GM18502 (cell line): ENCODE results near the gene AVL9.
"Not testable (repeated sequence)": the region's sequence is repeated elsewhere in the genome, so short reads cannot be mapped to it uniquely, and the experiment has no call there.

Experiments
- ATAC-seq: cut with Tn5 transposase; IDR thresholded peaks from one replicate; pipeline ENCODE4 v1.9.1; 2021; ENCODE audit warnings: mild to moderate bottlenecking; ENCODE audit not compliant: unreplicated experiment, poor library complexity

Gene AVL9

DNA sequence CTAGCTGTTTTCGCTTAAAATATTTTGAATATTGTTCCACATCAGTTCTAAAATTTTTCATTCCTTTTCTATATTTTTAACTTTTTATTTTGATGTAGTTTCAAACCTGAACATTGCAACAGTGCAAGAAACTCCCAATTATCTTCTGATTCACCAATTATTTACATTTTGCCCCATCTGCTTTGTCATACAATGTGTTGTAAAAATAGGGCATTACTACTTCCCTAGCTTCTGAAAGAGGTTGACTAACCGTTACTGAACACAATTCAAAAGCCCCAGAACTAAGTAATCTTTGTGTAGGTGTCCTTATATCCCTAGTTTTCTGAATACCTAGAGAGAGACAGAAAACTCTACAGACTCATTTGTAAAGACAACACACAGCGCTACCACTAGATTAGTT, 86.7 kb downstream of the AVL9 start:
- no peak for ATAC-seq

DNA sequence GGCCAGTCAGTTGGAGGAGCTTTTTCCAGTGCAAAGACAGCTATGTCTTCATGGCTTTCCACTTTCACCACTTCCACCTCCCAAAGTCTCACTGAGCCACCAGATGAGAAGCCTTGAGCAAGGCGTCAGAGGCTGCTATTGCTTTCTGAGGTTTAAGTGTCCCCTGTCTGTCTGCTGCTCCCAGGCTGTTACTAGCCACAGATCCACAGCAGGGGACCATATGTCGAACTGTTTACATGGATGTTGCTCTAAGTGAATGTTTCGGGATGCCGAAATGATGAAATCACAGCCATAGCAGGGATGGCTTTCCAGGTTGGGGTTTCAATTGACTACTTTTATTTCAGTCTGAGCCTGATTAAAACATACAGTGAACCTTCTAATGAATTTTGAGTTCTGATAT, 88.5 kb downstream of the AVL9 start:
- no peak for ATAC-seq

DNA sequence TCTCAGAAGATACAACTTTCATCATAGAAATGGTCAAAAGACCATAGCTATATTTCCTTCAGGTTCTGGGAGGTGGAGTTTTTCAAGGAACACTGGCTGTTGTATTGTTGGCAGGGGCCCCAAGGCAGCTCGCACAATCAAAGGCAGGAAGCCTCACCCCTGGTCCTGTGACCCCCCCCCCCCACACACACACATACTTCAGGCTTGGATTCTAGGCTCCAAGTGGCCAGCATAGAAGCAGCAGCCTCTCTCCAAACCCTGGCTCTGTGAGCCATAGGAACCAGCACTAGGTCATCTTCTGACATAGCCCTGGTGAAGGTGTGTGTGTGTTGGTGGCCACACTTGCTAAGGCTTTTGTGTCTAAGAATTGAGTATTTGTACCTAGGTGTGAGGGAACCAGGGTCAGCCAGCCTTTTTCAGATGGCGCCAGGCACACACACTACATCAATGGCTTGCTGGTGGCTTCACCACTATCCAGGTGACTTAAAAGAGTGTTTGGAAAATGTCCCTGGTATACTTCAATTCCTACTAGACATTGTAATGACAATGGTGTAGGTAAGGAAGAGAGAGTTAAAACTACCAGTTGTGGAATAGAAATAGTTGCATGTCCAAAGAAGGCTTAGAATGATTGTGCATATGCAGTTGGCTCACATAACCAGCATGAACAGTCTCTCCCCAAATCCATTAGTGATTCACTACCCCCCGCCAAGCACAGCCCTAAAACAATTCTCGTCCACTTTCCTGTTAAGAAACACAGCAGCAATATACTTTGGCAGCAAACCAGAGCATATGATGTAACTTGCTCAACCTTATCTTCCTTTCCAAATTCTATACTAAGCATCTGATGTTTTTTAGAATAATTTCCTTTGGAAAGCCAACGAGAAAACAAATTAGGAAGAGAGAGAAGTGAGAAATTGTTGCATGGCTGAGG, 91.3 kb downstream of the AVL9 start:
- no peak for ATAC-seq

DNA sequence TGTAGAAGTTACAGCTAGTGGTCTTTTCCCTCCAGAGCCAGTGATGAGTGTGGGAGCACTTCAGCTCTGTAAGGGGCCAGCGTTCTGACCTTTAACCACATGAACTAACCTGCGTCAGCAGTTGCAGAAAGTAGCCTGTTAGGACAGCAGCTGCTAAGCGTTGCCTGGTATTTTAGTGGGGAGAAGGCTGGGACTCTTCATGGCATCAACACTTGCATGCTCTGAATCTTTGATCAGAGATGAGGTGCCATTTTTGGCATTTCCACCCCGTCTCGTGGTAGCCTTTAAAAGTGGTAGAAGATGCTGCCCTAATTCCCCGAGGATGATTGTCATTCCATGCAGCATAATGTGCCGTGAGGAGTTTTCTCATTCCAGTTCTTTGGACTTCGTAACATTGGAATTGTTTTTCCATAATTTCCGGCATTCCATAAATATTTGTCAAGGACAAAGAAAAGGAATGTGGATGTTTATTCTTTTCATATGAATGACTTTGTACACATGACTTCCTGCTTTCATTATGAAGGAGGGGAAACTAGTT, 92.2 kb downstream of the AVL9 start:
- ATAC-seq = no peak

DNA sequence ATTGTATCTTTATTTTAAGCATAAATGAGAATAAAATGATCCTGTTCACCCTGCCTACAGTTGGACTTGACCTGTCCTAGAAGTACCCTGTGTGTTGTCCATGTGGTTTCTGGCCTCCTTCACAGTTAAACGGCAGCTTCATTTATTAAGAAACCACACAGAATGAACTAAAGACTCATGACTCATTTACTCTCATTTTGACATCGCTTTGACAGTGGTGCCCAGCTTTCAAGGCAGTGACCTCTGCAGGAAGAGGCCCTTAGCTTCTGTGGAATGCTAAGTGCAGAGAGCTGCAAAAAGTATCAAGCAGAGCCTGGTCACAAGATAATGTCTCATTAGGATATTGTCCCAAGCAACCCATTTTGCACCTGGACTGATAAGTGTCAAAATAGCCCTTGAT, 93.4 kb downstream of the AVL9 start:
- ATAC-seq = no peak

DNA sequence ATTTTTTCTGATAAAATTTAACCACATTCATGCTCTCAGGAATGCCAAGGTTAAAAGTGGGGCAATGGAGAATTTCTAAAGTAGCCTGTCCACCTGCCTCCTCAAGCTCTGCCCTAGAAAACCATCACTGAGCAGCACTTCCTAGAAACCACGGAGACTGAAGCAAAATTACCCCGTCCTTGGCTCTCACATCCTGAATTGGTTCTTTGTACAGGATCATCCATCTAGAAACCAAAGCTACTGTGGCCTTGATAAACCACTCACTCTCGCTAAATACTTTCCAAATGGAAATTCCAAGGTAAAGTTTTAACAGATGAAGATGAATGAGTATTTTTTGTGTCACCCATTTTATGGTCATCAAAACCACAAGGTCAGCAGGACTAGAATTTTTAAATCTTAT, 96.6 kb downstream of the AVL9 start:
- ATAC-seq = no peak

DNA sequence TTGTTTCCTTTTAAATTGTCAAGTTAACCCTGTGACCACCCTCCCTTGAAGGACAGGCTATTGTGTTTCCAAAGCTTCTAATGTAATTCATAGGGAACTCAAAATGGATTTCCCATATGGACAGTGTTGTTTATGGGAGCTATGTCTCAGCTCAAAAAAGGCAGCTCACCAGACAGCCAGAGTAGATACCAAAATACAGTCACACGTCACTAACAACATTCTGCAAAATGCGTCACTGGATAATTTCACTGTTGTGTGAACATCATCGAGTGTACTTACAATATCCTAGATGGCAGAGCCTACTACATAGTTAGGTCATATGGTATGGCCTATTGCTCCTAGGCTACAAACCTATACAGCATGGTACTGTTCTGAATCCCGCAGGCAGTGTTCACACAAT, 97.4 kb downstream of the AVL9 start:
- no peak for ATAC-seq

DNA sequence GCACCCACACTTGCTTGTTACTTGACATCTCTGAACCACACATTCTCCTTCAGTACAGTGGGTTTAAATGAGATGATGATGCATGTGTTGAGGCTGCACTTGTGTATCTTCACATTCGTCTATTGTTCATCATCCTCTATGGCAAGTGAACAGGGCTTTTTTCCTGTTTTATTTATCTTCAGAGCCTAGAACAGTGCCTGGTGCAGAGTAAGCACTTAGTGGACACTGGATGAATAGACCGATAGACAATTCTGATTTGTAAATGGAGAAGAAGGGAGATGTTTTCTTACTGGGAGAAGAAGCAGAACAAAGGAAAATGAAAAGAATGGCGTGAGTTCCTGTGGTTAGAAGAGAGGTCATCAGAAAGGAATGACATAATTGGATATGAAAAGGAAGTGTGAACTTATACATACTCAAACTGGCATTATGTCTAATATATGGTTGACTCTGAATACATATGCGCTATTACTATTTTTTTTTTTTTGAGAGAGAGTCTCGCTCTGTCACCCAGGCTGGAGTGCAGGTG, 99.7 kb downstream of the AVL9 start:
- ATAC-seq = no peak

DNA sequence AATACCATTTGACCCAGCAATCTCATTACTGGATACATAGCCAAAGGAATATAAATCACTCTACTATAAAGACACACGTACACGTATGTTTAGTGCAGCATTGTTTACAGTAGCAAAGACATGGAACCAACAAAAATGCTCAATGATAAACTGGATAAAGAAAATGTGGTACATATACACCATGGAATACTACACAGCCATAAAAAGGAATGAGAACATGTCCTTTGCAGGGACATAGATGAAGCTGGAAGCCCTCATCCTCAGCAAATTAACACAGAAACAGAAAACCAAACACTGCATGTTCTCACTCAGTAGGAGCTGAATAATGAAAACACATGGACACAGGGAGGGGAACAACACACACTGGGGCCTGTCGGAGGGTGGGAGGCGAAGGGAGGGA, 105.9 kb downstream of the AVL9 start:
- not testable (repeated sequence) for ATAC-seq

DNA sequence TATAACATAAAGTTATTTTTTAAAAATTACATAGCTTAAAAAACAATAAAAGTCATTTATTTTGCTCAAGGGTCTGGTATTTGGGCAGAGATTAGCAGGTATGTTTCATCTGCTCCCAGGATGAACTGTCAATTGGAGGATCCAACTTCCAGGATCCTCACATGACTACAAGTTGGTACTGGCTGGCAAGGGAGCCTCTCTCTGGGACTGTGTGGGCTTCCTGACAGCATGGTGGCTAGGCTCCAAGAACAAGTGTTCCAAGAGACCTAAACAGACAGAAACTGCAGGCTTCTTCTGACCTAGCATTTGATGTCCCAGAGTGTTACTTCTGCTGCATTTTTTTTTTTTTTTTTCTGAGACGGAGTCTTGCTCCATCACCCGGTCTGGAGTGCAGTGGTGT, 107.2 kb downstream of the AVL9 start:
- ATAC-seq = no peak

DNA sequence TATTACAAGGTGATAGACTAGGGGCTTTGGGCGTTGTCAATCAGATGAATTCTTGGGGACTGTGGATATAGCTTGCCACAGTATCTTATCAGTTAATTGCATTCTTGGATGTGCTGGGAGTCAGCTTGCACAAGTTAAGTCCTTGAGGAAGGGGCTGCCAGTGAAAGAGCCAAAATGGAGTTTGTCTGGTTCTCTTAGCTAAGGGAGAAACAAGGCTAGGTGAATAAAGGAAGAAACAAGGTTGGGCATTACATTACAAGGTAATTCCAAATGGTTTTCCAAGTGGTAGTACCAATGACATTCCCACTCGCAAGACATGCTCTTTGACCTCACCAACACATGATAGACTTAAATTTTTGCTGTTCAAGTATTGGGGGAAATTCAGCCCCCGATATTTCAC, 108.2 kb downstream of the AVL9 start:
- ATAC-seq = not testable (repeated sequence)

DNA sequence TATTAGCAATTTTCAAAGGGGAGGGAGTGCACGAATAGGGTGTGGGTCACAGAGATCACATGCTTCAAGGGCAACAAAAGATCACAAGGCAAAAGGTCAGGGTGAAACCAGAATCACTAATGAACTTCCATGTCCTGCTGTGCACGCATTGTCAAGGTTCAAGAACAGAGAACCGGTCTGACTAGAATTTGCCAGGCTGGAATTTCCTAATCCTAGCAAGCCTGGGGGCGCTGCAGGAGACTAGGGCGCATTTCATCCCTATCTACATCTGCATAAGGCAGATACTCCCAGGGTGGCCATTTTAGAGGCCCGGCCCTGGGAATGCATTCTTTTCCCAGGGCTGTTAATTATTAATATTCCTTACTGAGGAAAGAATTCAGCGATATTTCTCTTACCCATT, 108.8 kb downstream of the AVL9 start:
- not testable (repeated sequence) for ATAC-seq

DNA sequence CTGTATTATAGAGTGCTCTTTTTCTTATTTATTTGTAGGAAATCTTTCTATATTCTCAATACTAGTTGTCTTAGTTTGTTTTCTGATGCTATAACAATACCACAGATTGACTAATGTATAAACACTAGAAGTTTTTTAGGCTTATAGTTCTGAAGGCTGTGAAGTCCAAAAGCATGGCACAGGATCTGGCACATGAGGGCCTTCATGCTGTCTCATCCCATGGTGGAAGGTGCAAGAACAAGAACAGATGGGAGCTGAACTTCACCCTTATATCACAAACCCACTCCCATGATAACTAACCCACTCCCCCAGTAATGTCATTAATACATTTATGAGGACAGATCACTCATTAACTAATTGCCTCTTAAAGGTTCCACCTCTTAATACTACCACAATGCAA, 109.7 kb downstream of the AVL9 start:
- no peak for ATAC-seq

DNA sequence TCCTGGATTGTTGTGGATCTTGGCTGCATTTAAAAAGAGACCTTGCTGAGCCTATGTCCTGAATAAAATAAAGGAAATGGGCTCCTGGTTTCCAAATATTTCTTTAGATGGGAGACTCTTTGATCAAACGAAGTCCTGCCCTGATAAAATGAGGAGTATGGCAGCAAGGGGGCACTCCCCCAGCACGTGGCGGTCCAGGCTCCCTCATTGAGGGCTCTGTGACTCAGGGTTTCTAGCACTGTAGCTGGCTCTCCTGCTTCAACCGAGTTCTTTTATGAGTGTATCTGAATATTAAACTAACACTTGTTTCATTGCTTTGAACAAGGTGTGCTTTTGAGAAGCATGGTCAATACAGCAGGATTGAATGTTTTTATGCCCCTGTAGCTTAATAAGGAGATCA, 114.2 kb downstream of the AVL9 start:
- ATAC-seq = no peak

DNA sequence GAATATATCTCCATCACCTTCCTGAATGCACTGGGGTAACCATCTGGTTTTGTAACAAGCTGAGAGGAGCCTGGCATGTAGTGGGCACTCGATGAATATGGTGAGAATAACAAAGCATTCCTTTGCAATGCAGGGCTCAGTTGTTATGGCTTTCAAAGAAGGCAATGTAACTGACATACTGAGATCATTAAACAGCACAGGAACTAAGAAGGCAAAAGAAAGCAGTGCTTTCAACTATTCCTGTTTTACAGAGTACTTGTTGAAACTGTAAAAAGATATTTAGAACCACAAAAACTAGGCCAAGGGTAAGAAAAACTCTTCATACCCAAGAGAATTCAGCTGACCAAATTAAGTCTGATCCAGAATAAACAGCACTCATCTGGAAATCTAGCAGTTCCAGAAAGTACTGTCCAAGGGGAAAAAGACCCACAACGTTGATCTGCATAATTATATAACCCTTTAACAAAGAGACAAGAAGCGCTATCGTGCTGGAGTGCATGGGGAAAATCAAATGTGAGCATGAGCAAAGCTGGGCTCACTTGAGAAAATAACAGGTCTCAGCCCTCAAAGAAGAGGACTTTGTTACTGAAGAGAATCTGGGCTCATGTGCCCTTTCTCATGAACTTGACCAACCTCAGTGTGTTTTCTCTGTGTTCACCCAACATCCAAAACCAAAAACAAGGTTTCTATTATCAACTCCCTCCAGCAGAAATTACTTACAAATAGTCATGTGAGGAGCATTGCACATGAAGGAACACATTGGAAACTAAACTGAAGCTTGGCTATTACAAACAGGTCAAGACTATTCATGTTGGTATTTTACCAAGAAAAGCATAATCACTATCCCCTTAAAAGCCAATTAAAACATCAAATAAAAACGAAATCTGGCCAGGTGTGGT, 116.2 kb downstream of the AVL9 start:
- ATAC-seq = no peak

DNA sequence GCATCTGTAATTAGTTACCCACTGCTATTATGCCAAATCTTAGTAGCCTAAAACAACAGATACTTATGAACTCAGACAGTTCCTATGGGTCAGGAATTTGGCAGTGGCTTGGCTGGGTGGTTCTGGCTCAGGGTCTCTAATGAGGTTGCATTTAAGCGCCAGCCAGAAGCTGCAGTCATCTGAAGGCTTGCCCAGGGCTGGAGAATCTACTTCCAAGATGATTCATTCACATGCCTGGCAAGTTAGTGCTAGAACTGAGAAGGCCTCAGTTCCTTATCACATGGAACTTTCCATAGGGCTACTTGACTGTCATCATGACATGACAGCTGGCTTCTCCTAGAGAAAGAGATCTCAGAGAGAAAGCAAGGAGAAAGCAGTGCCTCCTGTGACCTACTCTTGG, 121.3 kb downstream of the AVL9 start:
- no peak for ATAC-seq

DNA sequence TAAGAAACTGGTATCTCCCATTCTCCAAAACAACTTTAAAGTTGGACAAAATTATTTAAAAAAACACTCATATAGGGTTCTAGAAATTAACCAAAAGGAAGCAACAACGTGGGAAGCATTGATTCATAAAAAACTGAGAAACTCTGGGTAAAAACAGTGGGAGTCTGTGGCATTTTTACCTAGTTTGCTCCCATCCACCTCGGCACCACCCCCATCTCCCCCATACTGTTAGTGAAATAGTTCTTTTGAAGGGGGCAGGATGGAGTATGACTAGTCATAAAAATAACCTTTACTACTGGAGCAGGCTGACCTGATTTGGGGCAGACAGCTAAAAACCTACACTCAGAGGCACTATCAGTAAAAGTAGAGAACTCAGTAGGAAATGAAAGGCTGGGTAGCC, 123.2 kb downstream of the AVL9 start:
- ATAC-seq = no peak

DNA sequence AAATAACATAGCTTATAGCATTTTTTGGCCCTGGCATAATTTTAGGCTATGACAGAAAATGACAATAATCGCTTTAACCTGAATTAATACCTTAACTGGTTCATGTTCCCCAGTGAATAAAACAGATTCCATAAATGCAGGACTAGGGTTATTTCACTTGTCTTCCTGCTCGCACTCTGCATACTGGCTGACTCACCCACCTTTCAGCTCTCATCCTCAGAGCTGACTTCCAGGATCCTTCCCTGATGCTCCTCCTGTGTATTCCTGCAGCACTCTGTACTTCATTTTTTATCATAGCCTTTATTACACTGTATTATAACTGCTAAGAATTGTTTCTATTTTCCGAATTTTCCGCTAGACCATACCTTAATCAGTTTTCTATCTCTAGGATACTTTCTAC, 123.7 kb downstream of the AVL9 start:
- ATAC-seq = no peak

DNA sequence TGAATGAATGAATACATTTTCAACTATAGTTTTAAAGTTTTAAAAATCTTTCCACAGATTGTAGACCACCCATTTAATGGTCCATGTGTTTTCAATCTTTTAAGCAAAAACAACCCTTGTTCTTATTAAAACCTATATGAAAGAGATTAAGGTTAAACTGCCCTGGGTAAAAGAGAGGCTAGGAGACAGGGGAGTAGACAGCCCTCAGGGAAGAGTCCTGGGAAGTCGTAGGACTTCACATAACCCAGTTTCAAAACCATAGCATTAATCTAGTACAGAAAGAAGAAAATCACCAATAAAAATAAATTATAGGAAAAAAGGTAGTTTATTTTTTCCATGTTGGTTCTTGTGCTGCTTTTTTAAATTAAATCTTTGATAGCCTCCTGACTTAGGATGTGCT, 124.1 kb downstream of the AVL9 start:
- not testable (repeated sequence) for ATAC-seq

DNA sequence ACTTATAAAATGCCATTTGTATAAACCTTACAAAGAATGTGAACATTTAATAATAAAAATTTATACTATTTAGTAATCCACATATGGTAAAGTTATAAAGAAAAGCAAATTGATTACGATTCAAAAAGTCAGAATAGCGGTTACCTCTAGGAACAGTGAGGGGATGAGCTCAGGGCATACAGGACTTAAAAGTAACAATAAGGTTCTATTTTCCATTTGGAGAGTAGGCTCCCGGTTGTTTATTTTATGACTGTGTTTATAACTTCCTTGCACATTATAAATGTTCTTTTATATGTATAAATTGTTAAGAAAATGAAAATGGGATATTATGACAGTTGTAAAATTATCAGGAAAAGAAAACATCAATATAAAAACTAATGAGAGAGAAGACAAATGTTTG, 135.7 kb downstream of the AVL9 start:
- no peak for ATAC-seq
